Stimulated activated naive CD8-positive, alpha-beta T cell treated with anti-CD3 and anti-CD28 coated beads, Interleukin-15, amount 100 ng/mL, for 72 hours (primary cell): ENCODE measurements around the gene P3H3.
"Not testable (repeated sequence)": the region's sequence is repeated elsewhere in the genome, so short reads cannot be mapped to it uniquely, and the experiment has no call there.

Source experiments
- ATAC-seq: fragments of 150-1000 bp; cut with Tn5 transposase; 2 replicates; pipeline ENCODE4 v1.10.0; 2021; ENCODE audit warnings: mild to moderate bottlenecking, moderate library complexity
- DNase-seq, 2 donors: peaks; one replicate each; pipeline ENCODE4 v3.0.0; 2021 to 2022
- H3K27ac Mint-ChIP-seq, 2 donors: one replicate each; pipeline ENCODE4 v1.8.0; 2022; ENCODE audit warnings: mild to moderate bottlenecking in 2 of 2, mixed read lengths in 2 of 2, moderate library complexity in 2 of 2
- H3K27me3 Mint-ChIP-seq: one replicate; pipeline ENCODE4 v1.8.0; 2022; ENCODE audit warnings: mixed read lengths
- H3K4me1 Mint-ChIP-seq: one replicate; pipeline ENCODE4 v1.8.0; 2022; ENCODE audit warnings: mild to moderate bottlenecking, mixed read lengths
- H3K4me3 Mint-ChIP-seq, 2 donors: one replicate each; pipeline ENCODE4 v1.8.0; 2022; ENCODE audit warnings: mild to moderate bottlenecking in 2 of 2, mixed read lengths in 2 of 2, moderate library complexity in 1 of 2
- H3K9me3 Mint-ChIP-seq, 2 donors: one replicate each; pipeline ENCODE4 v1.8.0; 2022; ENCODE audit warnings: mixed read lengths in 2 of 2

Gene P3H3

GRCh38 chr12:6873094-6874014, 45.1 kb downstream of the P3H3 start, which contains the start of gene SPSB2:
Gene SPSB2 (minus strand): TSS chr12:6873303. CDS start chr12:6872901, 402 bp downstream.
- no peaks in the 10 kb centered on the region for H3K27me3 Mint-ChIP-seq
- ATAC-seq: peak; percentile 90
- no peaks in the 10 kb centered on the region for H3K9me3 Mint-ChIP-seq
- H3K27ac Mint-ChIP-seq: peak within 1 kb of the TSS; percentile 93 to 96
- peaks cover 68% of the 10 kb centered on the region for H3K4me1 Mint-ChIP-seq
- peak within 1 kb of the TSS; percentile 93 to 97 for H3K4me3 Mint-ChIP-seq
- DNase-seq: peak; percentile 99

- Mint-ChIP-seq H3K4me3 (peak overlapping the region; percentile 93 to 97), H3K4me1 (peaks cover 62% of the 10 kb centered on the region), H3K27ac (peak overlapping the region; percentile 61 to 96)
- not testable (repeated sequence) for ATAC-seq, H3K9me3 Mint-ChIP-seq, DNase-seq, H3K27me3 Mint-ChIP-seq
Observed at GRCh38 chr12:6874015-6874368, 45.8 kb downstream of the P3H3 start.

- H3K27ac Mint-ChIP-seq, ATAC-seq, H3K4me3 Mint-ChIP-seq, H3K27me3 Mint-ChIP-seq, H3K4me1 Mint-ChIP-seq, DNase-seq, H3K9me3 Mint-ChIP-seq: not testable (repeated sequence)
Observed at GRCh38 chr12:6879824-6880223, 51.6 kb downstream of the P3H3 start.

GRCh38 chr12:6883252-6883651, 55.0 kb downstream of the P3H3 start:
- H3K27me3 Mint-ChIP-seq: no peaks in the 10 kb centered on the region
- no peak overlapping the region for H3K27ac Mint-ChIP-seq
- H3K4me3 Mint-ChIP-seq: no peak overlapping the region
- H3K4me1 Mint-ChIP-seq: no peaks in the 10 kb centered on the region
- ATAC-seq: no peak
- no peak for DNase-seq
- H3K9me3 Mint-ChIP-seq: no peaks in the 10 kb centered on the region

GRCh38 chr12:6883683-6884082, 55.5 kb downstream of the P3H3 start:
- no peak for ATAC-seq
- no peak for DNase-seq
- no peaks in the 10 kb centered on the region for H3K27me3 Mint-ChIP-seq
- no peaks in the 10 kb centered on the region for H3K4me1 Mint-ChIP-seq
- H3K27ac Mint-ChIP-seq: no peak overlapping the region
- H3K4me3 Mint-ChIP-seq: no peak overlapping the region
- H3K9me3 Mint-ChIP-seq: no peaks in the 10 kb centered on the region

- H3K27ac Mint-ChIP-seq: no peak overlapping the region
- no peaks in the 10 kb centered on the region for H3K27me3 Mint-ChIP-seq
- H3K9me3 Mint-ChIP-seq: no peaks in the 10 kb centered on the region
- H3K4me3 Mint-ChIP-seq: no peak overlapping the region
- no peaks in the 10 kb centered on the region for H3K4me1 Mint-ChIP-seq
- ATAC-seq (no peak), DNase-seq (no peak)
Observed at GRCh38 chr12:6884539-6884938, 56.3 kb downstream of the P3H3 start.

GRCh38 chr12:6886206-6886999, 58.2 kb downstream of the P3H3 start:
- ATAC-seq, H3K27me3 Mint-ChIP-seq: not testable (repeated sequence)
- H3K4me1 Mint-ChIP-seq: peaks cover 16% of the 10 kb centered on the region

GRCh38 chr12:6887460-6887859, 59.3 kb downstream of the P3H3 start:
- no peak for DNase-seq
- no peak overlapping the region for H3K4me3 Mint-ChIP-seq
- H3K27ac Mint-ChIP-seq: no peak overlapping the region
- no peaks in the 10 kb centered on the region for H3K9me3 Mint-ChIP-seq
- H3K27me3 Mint-ChIP-seq: no peaks in the 10 kb centered on the region
- peaks cover 26% of the 10 kb centered on the region for H3K4me1 Mint-ChIP-seq
- ATAC-seq: no peak

More at GRCh38 chr12:6886206-6886999, 58.2 kb downstream of the P3H3 start:
- H3K27ac Mint-ChIP-seq, DNase-seq, H3K4me3 Mint-ChIP-seq, H3K9me3 Mint-ChIP-seq: not testable (repeated sequence)

GRCh38 chr12:6888360-6888759, 60.2 kb downstream of the P3H3 start:
- Mint-ChIP-seq H3K27ac (peak overlapping the region in 1 of 2 donors; percentile 27), H3K27me3 (no peaks in the 10 kb centered on the region), H3K9me3 (no peaks in the 10 kb centered on the region), H3K4me3 (no peak overlapping the region), H3K4me1 (peaks cover 30% of the 10 kb centered on the region)
- DNase-seq: no peak
- ATAC-seq: no peak

- not testable (repeated sequence) for DNase-seq, ATAC-seq, H3K27ac Mint-ChIP-seq, H3K9me3 Mint-ChIP-seq, H3K27me3 Mint-ChIP-seq, H3K4me3 Mint-ChIP-seq
- peaks cover 30% of the 10 kb centered on the region for H3K4me1 Mint-ChIP-seq
Observed at GRCh38 chr12:6888794-6889193, 60.6 kb downstream of the P3H3 start.
